ENCODE results near the gene SPSB4. TPM values are rescaled to one million over a fixed set of nuclear protein-coding genes. Genes with fewer than 3 reads are reported as not detected.

SPSB4 gene
- total RNA-seq, 1 donor from 2014 or later, result 1.2 TPM

DNA sequence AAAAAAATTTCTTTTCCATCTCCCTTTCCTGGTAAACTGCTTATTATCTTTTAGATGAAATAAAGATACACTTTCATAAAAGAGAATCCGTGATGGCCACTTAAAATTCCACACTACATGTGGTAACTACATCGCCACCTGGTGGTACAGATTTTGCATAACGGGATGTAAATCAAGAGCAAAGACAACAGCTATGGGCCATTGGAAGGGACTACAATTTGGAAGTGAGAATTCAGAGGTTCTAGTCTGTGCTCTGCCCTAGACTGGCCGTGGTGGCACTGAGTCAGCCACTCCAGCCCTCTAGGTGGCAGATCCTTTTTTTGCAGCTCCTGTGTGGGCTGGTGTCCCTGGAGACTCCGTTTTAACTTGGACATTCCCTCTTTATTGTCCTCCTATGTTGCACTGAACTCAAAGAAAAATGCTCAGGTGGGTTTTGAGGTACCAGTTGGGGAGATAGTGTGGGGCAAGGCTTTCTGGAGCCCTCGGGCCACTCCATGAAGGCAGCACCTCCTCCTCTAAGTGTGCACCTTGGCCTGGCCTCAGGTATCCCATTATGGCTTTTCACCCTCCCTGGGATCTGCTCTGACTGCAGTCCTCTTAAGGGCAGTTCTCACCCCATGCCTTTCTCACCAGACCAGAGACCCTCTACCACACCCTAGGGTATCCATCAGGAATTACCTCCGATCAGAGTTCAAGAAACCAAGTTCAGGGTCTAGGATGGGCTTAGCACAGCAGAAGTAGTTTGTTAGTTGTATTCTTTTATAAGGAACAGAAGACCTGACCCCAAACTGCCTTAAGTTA lies 54.9 kb downstream of the SPSB4 start:
- intact Hi-C loops (cut with DNase I), result loop anchor here (10.0 kb wide), 1 partner anchor 101 kb away; no protein-coding TSS in a partner anchor
- Histone ChIP-seq H3K36me3 (no peaks in the 10 kb centered on the region), H3K9me3 (no peaks in the 10 kb centered on the region), H3K4me1 (no peaks in the 10 kb centered on the region), H3K27me3 (no peaks in the 10 kb centered on the region), H3K27ac (no peak overlapping the region), H3K4me3 (no peak overlapping the region)
- TF ChIP-seq, protein P1, sequence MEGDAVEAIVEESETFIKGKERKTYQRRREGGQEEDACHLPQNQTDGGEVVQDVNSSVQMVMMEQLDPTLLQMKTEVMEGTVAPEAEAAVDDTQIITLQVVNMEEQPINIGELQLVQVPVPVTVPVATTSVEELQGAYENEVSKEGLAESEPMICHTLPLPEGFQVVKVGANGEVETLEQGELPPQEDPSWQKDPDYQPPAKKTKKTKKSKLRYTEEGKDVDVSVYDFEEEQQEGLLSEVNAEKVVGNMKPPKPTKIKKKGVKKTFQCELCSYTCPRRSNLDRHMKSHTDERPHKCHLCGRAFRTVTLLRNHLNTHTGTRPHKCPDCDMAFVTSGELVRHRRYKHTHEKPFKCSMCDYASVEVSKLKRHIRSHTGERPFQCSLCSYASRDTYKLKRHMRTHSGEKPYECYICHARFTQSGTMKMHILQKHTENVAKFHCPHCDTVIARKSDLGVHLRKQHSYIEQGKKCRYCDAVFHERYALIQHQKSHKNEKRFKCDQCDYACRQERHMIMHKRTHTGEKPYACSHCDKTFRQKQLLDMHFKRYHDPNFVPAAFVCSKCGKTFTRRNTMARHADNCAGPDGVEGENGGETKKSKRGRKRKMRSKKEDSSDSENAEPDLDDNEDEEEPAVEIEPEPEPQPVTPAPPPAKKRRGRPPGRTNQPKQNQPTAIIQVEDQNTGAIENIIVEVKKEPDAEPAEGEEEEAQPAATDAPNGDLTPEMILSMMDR (IDR thresholded peaks at IDR 0.05), result peak; percentile 76
- DNase-seq (no peak), ATAC-seq (peak; percentile 72)

DNA sequence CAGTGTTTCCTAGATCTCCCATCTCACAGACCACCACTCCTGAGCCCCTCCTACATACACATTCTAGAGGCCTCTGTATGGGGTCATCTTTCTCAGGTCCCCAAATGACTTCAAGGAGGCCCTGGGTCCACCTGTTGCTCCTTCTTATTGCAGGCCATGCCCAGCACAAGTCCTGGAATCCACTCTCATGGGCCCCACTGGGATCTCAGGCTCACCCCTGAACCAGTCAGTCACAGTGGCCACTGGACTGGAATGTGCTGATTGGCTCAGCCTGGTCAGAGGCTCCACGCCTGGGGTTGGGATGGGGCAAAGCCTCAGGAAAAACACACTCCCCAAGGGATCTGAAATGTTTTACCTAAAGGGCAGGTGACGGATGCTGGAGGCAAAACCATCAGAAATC lies 55.7 kb downstream of the SPSB4 start:
- TF ChIP-seq, protein P1 (IDR thresholded peaks at IDR 0.05), result no peak
- Histone ChIP-seq H3K9me3 (no peaks in the 10 kb centered on the region), H3K36me3 (no peaks in the 10 kb centered on the region), H3K27me3 (no peaks in the 10 kb centered on the region), H3K27ac (no peak overlapping the region), H3K4me3 (no peak overlapping the region), H3K4me1 (no peaks in the 10 kb centered on the region)
- DNase-seq (no peak), ATAC-seq (no peak)
- intact Hi-C loops (cut with DNase I), result loop anchor here (10.0 kb wide), 1 partner anchor 102 kb away; no protein-coding TSS in a partner anchor

DNA sequence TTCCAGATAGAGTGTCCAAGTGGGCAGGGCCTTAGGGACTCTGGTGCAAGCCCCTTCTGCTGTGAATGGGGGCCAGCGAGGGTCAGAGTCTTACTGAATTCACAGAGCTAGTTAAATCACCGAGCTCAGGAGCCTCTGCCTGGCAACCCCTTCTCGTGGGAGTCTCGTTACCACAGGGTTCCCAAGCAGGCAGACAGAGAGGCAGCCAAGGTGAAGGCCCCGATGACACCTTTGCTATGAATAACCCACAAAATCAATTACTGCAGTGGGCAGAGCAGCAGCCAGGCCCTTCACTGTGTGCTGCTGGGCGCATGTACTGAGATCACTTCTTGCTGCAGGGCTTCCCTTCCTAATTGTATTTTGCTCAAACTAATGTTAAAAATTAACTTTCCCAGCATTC lies 56.9 kb downstream of the SPSB4 start:
- Histone ChIP-seq H3K4me1 (no peaks in the 10 kb centered on the region), H3K27me3 (no peaks in the 10 kb centered on the region), H3K36me3 (no peaks in the 10 kb centered on the region), H3K27ac (no peak overlapping the region), H3K9me3 (no peaks in the 10 kb centered on the region), H3K4me3 (no peak overlapping the region)
- TF ChIP-seq, protein P1 (IDR thresholded peaks at IDR 0.05), result no peak
- intact Hi-C loops (cut with DNase I), result loop anchor here (10.0 kb wide), 1 partner anchor 103 kb away; no protein-coding TSS in a partner anchor
- DNase-seq (no peak), ATAC-seq (no peak)

DNA sequence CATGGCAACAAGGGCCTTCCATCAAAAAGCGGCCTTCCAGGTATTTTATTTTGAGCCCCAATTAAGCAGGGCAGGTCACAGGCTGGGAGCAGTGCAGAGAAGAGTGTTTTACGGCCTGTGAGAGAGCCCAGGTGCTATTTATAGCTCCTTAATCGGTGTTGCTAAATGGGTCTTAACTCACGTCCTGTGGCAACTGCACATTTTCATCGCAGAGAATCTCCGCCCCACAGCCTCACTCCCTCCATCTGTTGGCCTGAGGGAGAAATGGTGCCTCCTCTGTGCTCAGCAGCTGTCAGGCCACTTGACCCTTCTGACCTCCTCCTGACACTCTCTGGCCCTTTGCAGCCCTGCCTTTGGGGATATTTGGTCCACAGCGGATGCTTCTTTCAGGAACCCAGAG lies 58.6 kb downstream of the SPSB4 start:
- Histone ChIP-seq H3K36me3 (no peaks in the 10 kb centered on the region), H3K27ac (no peak overlapping the region), H3K27me3 (no peaks in the 10 kb centered on the region), H3K9me3 (no peaks in the 10 kb centered on the region), H3K4me1 (no peaks in the 10 kb centered on the region), H3K4me3 (no peak overlapping the region)
- ATAC-seq, result no peak
- DNase-seq, result no peak
- TF ChIP-seq, protein P1 (IDR thresholded peaks at IDR 0.05), result no peak
- intact Hi-C loops (cut with DNase I), result loop anchor here (10.0 kb wide), 1 partner anchor 105 kb away; no protein-coding TSS in a partner anchor

- no peaks in the 10 kb centered on the region for H3K4me1 ChIP-seq
- intact Hi-C loops (cut with DNase I), result no loop called here
- no peaks in the 10 kb centered on the region for H3K36me3 ChIP-seq
- no peak overlapping the region for H3K4me3 ChIP-seq
- DNase-seq (no peak), ATAC-seq (no peak)
- no peak overlapping the region for H3K27ac ChIP-seq
- TF ChIP-seq, protein P1 (IDR thresholded peaks at IDR 0.05), result no peak
- no peaks in the 10 kb centered on the region for H3K27me3 ChIP-seq
- no peaks in the 10 kb centered on the region for H3K9me3 ChIP-seq
Measured at GRCh38 chr3:141110322-141110721, 59.2 kb downstream of the SPSB4 start.
